Stomach (tissue), 9 donors: ENCODE data around the gene TMEM169. TPM values are rescaled to one million over a fixed set of nuclear protein-coding genes. Genes with fewer than 3 reads are reported as not detected.

Experiments
- DNase-seq, 2 donors: peaks; one replicate each; pipeline versions ENCODE4 v3.0.0 to v3.0.0-alpha.2; 2013 to 2019
- H3K27ac ChIP-seq, 5 donors: fragments of 200-600 bp in 4 of 5; sonication (generic) in 4 of 5; one replicate each; pipeline ENCODE4 v1.5.1; 2013 to 2019; ENCODE audit warnings: mild to moderate bottlenecking in 1 of 5, moderate library complexity in 1 of 5
- H3K27me3 ChIP-seq, 3 donors: fragments of 200-600 bp; sonication (generic); one replicate each; pipeline ENCODE4 v1.5.1; 2017 to 2019; ENCODE audit warnings: mixed run types in 1 of 3
- H3K36me3 ChIP-seq, 4 donors: fragments of 200-600 bp; sonication (generic); 1 replicate in 3 of 4; 2 replicates in 1 of 4; pipeline ENCODE4 v1.5.1; 2016 to 2019
- H3K4me1 ChIP-seq, 4 donors: fragments of 200-600 bp; sonication (generic); one replicate each; pipeline ENCODE4 v1.5.1; 2016 to 2019
- H3K4me3 ChIP-seq, 4 donors: fragments of 200-600 bp; sonication (generic) in 3 of 4; one replicate each; pipeline ENCODE4 v1.5.1; 2016 to 2019; ENCODE audit warnings: mild to moderate bottlenecking in 1 of 4
- H3K9me3 ChIP-seq, 4 donors: fragments of 200-600 bp; sonication (generic); one replicate each; pipeline ENCODE4 v1.5.1; 2016 to 2019
- EP300 ChIP-seq: sonication (generic); formaldehyde crosslinking; IDR thresholded peaks from one replicate; pipeline ENCODE4 v1.6.1; 2017; ENCODE audit warnings: antibody characterized with exemption
- POLR2A ChIP-seq, 4 donors: fragments of 450-650 bp; IDR thresholded peaks; one replicate each; pipeline ENCODE4 v1.6.1; 2016; ENCODE audit warnings: antibody characterized with exemption in 4 of 4, control low read depth in 2 of 4, mild to moderate bottlenecking in 1 of 4, moderate library complexity in 1 of 4
- POLR2AphosphoS5 ChIP-seq, 3 donors: sonication (generic); formaldehyde crosslinking; IDR thresholded peaks; one replicate each; pipeline ENCODE4 v1.6.1; 2016; ENCODE audit warnings: antibody characterized with exemption in 3 of 3
- WGBS, 5 donors: extraction: QIAGEN DNeasy Blood & Tissue Kit in 3 of 5; methylation state at CpG; one replicate each; pipeline versions ENCODE4 v1.1.5 to v1.1.7; 2013 to 2018; 5-methylcytosine and 5-hydroxymethylcytosine counted together
- intact Hi-C: fragments of 100-400 bp; cut with DNase I; formaldehyde crosslinking; loops from one replicate; pipeline ENCODE4 v1.15.1; 2023; ENCODE audit warnings: low total_unique reads
- polyA plus RNA-seq, 3 donors: library from polyadenylated mRNA; stranded (reverse); fragments of 200-250 nt; gene quantifications; one replicate each; pipeline ENCODE4 v1.2.3, GENCODE V29; 2013
- total RNA-seq, 5 donors: library from RNA; depleted of rRNA; stranded (reverse); fragments of >200 nt; gene quantifications; one replicate each; pipeline versions ENCODE4 v1.1.0 to v1.2.3, GENCODE V29; 2014 to 2016
- TF ChIP-seq, protein P1 (sequence below), 7 experiments: fragments of 450-650 bp in 4 of 7; fragments of 200-600 bp in 3 of 7; sonication (generic) in 3 of 7; IDR thresholded peaks; one replicate each; pipeline ENCODE4 v1.5.1; 2016 to 2019; ENCODE audit warnings: antibody characterized with exemption in 7 of 7, control low read depth in 2 of 7, mild to moderate bottlenecking in 1 of 7
- donor health status: healthy with polysubstance abuse.
- donor health status: Bipolar disorder and iron deficiency.
- donor health status: healthy.

Gene TMEM169
- total and polyA plus RNA-seq, 8 donors: 0.05 to 2.8 (median 0.55) TPM; not detected in 3

DNA sequence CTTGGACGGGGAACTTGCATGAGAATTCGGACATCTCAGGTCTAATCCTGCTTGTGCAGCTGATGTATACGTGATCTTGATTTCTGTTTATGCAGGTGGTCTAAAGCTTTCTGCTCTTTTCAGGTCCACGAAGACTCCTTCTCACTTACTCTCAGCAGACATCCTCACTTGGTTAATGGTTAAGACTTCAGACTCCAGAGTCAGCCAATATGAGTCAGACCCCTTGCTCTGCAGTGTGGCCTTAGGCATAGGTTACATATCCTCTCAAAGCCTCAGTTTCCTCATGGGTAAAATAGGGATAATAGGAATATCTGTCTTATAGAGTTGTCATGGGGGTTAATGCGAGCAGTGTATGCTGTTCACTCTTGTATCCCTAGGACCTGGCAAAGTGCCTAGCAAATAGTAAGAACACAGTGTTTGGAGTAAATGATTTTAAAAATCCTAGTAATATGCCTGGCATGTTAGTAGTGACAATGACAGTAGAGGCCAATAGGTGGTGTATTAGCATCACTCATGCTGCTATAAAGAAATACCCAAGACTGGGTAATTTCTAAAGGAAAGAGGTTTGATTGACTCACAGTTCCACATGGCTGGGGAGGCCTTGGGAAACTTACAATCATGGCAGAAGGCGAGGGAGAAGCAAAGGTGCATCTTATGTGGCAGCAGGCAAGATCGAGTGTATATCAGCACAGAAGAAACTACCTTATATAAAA is 69.8 kb downstream of the TMEM169 start:
- 84 to 93% (median 89%) methylated on average over 7 of the region's 7 CpGs for WGBS, 5 donors
- Histone ChIP-seq H3K4me1 (no peaks in the 10 kb centered on the region), H3K9me3 (no peaks in the 10 kb centered on the region), H3K4me3 (no peak overlapping the region), H3K27ac (no peak overlapping the region), H3K27me3 (no peaks in the 10 kb centered on the region), H3K36me3 (peaks cover 66 to 100% (median 98%) of the 10 kb centered on the region in 4 donors)
- intact Hi-C loops: no loop called here
- DNase-seq: no peak
- TF ChIP-seq POLR2AphosphoS5 (IDR thresholded peaks at IDR 0.05): no peak
- no peak for TF ChIP-seq POLR2A (IDR thresholded peaks at IDR 0.05)
- TF ChIP-seq, protein P1, sequence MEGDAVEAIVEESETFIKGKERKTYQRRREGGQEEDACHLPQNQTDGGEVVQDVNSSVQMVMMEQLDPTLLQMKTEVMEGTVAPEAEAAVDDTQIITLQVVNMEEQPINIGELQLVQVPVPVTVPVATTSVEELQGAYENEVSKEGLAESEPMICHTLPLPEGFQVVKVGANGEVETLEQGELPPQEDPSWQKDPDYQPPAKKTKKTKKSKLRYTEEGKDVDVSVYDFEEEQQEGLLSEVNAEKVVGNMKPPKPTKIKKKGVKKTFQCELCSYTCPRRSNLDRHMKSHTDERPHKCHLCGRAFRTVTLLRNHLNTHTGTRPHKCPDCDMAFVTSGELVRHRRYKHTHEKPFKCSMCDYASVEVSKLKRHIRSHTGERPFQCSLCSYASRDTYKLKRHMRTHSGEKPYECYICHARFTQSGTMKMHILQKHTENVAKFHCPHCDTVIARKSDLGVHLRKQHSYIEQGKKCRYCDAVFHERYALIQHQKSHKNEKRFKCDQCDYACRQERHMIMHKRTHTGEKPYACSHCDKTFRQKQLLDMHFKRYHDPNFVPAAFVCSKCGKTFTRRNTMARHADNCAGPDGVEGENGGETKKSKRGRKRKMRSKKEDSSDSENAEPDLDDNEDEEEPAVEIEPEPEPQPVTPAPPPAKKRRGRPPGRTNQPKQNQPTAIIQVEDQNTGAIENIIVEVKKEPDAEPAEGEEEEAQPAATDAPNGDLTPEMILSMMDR (IDR thresholded peaks at IDR 0.05): no peak
- TF ChIP-seq EP300: no peak

Other genes with a start within 250 kb of the TMEM169 start
- gene MREG, start 68.4 kb upstream of the TMEM169 start, total RNA-seq: 10 to 100 TPM in 1 of 5 donors, 1 to 10 TPM in 4; 2.2 to 21.7 (median 5.5) TPM
- gene MREG, start 68.4 kb upstream of the TMEM169 start, polyA plus RNA-seq: 1 to 10 TPM; 2.6 to 7.3 (median 2.6) TPM
- gene PECR, start 110 bp upstream of the TMEM169 start, total RNA-seq: 10 to 100 TPM in 2 of 5 donors, 1 to 10 TPM in 2, not detected in 1; 6.1 to 71.8 (median 8.3) TPM
- 1 to 10 TPM; 4.1 to 7.8 (median 4.9) TPM for gene PECR, start 110 bp upstream of the TMEM169 start, polyA plus RNA-seq
- 100 to 1,000 TPM in 3 of 5 donors, 10 to 100 TPM in 2; 80.4 to 302 (median 172) TPM for gene XRCC5, start 27.4 kb downstream of the TMEM169 start, total RNA-seq
- gene XRCC5, start 27.4 kb downstream of the TMEM169 start, polyA plus RNA-seq: 100 to 1,000 TPM in 1 of 3 donors, 10 to 100 TPM in 2; 70.2 to 101 (median 75.1) TPM